HepG2 (cell line): ENCODE data around the gene ITPK1. TPM values are rescaled to one million over a fixed set of nuclear protein-coding genes. Genes with fewer than 3 reads are reported as not detected.

Experiments used
- ATAC-seq: fragments of 200-7000 bp; cut with Tn5 transposase; 3 replicates; pipeline ENCODE4 v1.9.1; 2020; ENCODE audit warnings: mild to moderate bottlenecking, moderate library complexity
- BruUV-seq: library from RNA; stranded (reverse); fragments of 400-500 nt; replicated peaks from 2 replicates; lab custom pipeline; 2021; lab: Mats Ljungman, UMichigan
- CTCF ChIA-PET: fragments of 300-600 bp; formaldehyde crosslinking; extraction: SDS; loops from one replicate; lab custom pipeline; 2021; ENCODE audit warnings: low total read pairs, inconsistent platforms, low intra/inter-chr PET ratio; lab: Yijun Ruan, JAX
- POLR2A ChIA-PET: fragments of 350-600 bp; sonication (Branson Sonifier 250); formaldehyde crosslinking; loops from one replicate; lab custom pipeline; 2020; ENCODE audit warnings: antibody characterized with exemption, inconsistent platforms; lab: Yijun Ruan, JAX
- DNase-seq: peaks from one replicate; pipeline ENCODE4 v3.0.0-alpha.2; 2015; ENCODE audit warnings: low spot score
- FAIRE-seq: peaks from 3 replicates; lab custom pipeline; 2011; peaks lifted over from hg19 to GRCh38; lab: Jason Lieb, UNC
- H2AFZ ChIP-seq: one replicate; pipeline ENCODE4 v1.6.1; 2011; ENCODE audit warnings: low read length, inconsistent platforms
- H3K27ac ChIP-seq: fragments of 300-600 bp; 3 replicates; pipeline ENCODE4 v1.8.0; 2011; ENCODE audit warnings: mixed run types, mild to moderate bottlenecking, mixed read lengths, low read length, inconsistent platforms; ENCODE audit not compliant: insufficient read depth; ENCODE audit errors: extremely low read length
- H3K27me3 ChIP-seq, 2 experiments: fragments of 200-600 bp in 1 of 2; 2 replicates in 1 of 2; 3 replicates in 1 of 2; pipeline versions ENCODE4 v1.6.0 to v1.8.0; 2011; ENCODE audit warnings: low read length in 2 of 2, mild to moderate bottlenecking in 2 of 2, moderate library complexity in 2 of 2, inconsistent platforms in 1 of 2; ENCODE audit not compliant: insufficient read depth in 2 of 2, control insufficient read depth in 1 of 2
- H3K36me3 ChIP-seq, 2 experiments: fragments of 200-600 bp in 1 of 2; replicated peaks in 1 of 2; 2 replicates in 1 of 2; 3 replicates in 1 of 2; pipeline versions ENCODE4 v1.5.1 to v1.8.0; 2011; ENCODE audit warnings: low read length in 2 of 2, inconsistent platforms in 1 of 2; ENCODE audit not compliant: insufficient read depth in 2 of 2, control insufficient read depth in 1 of 2
- H3K4me1 ChIP-seq: 2 replicates; pipeline ENCODE4 v1.5.1; 2012; ENCODE audit warnings: low read length, inconsistent platforms; ENCODE audit not compliant: insufficient read depth
- H3K4me2 ChIP-seq: 2 replicates; pipeline ENCODE4 v1.6.0; 2011; ENCODE audit warnings: low read depth, low read length, inconsistent platforms
- H3K4me3 ChIP-seq, 3 experiments: fragments of 200-600 bp in 1 of 3; sonication (generic), shearing (Covaris generic) in 1 of 3; replicated peaks in 1 of 3; 2 replicates each; pipeline ENCODE4 v1.5.1; 2011 to 2016; ENCODE audit warnings: low read length in 3 of 3, inconsistent platforms in 2 of 3, low read depth in 2 of 3, mild to moderate bottlenecking in 2 of 3, control low read depth in 1 of 3, mixed read lengths in 1 of 3; ENCODE audit not compliant: insufficient read depth in 1 of 3
- H3K79me2 ChIP-seq: one replicate; pipeline ENCODE4 v1.6.1; 2011; ENCODE audit warnings: low read length, inconsistent platforms; ENCODE audit not compliant: insufficient read depth
- H3K9ac ChIP-seq: 2 replicates; pipeline ENCODE4 v1.6.0; 2011; ENCODE audit warnings: mild to moderate bottlenecking, low read depth, low read length, inconsistent platforms; ENCODE audit not compliant: insufficient read depth
- H3K9me3 ChIP-seq: 2 replicates; pipeline ENCODE4 v1.5.1; 2012; ENCODE audit warnings: mild to moderate bottlenecking, low read length
- H4K20me1 ChIP-seq: 2 replicates; pipeline ENCODE4 v1.6.0; 2011; ENCODE audit warnings: inconsistent platforms, mild to moderate bottlenecking, low read length, moderate library complexity; ENCODE audit not compliant: insufficient read depth
- ATF6 ChIP-seq: sonication (generic); formaldehyde crosslinking; conservative IDR thresholded peaks from 2 replicates; pipeline ENCODE4 v1.4.0; 2020; ENCODE audit warnings: missing genetic modification reagents
- NBN ChIP-seq: fragments of 450-650 bp; conservative IDR thresholded peaks from 2 replicates; pipeline ENCODE4 v1.6.1; 2017
- ZNF275 ChIP-seq: sonication (generic); formaldehyde crosslinking; IDR thresholded peaks from 2 replicates; pipeline ENCODE4 v1.8.0; 2022; ENCODE audit warnings: missing genetic modification reagents, mild to moderate bottlenecking, inconsistent platforms, borderline replicate concordance
- ZNF501 ChIP-seq: sonication (generic); formaldehyde crosslinking; IDR thresholded peaks from 2 replicates; pipeline ENCODE4 v1.5.1; 2020; ENCODE audit warnings: mild to moderate bottlenecking, moderate library complexity, missing genetic modification reagents
- WGBS: methylation state at CpG from one replicate; pipeline ENCODE4 v1.1.6; 2017; ENCODE audit warnings: low lambda C conversion rate; 5-methylcytosine and 5-hydroxymethylcytosine counted together
- in situ Hi-C: cut with HindIII; loops from 2 replicates; pipeline ENCODE4 v1.10.0; 2017; ENCODE audit warnings: low pct_unique_long_range_greater_than_20kb; ENCODE audit not compliant: extremely low pct_ligation_motif_present
- intact Hi-C: fragments of 100-400 bp; cut with micrococcal nuclease; formaldehyde crosslinking; loops from one replicate; pipeline ENCODE4 v1.10.0; 2022; ENCODE audit not compliant: unreplicated experiment
- polyA plus RNA-seq, 8 experiments: library from polyadenylated mRNA; depleted of rRNA in 3 of 8; stranded (reverse) in 7 of 8; unstranded in 1 of 8; fragments of >200 nt; fragmentation: Illumina TruSeq in 4 of 8; extraction: Trizol in 4 of 8; gene quantifications; 2 replicates each; pipeline versions ENCODE4 v1.2.1 to v1.2.3, GENCODE V29; 2011 to 2016; ENCODE audit warnings: low read depth in 4 of 8, missing spikeins in 1 of 8, mixed read lengths in 1 of 8; ENCODE audit not compliant: insufficient read depth in 1 of 8
- total RNA-seq, 5 experiments: library from RNA; depleted of rRNA; stranded (reverse); fragments of >200 nt; fragmentation: Illumina TruSeq; extraction: Trizol; gene quantifications; 2 replicates each; pipeline ENCODE4 v1.2.3, GENCODE V29; 2016; ENCODE audit warnings: low read depth in 1 of 5

ITPK1 gene
- total and polyA plus RNA-seq, 2 of the 13 experiments (the other 11 are each of a cell fraction or from before 2014, with no cell fraction given): 20.5 to 47.5 TPM

GRCh38 chr14:93007225-93007997, 108.3 kb downstream of the ITPK1 start:
- Histone ChIP-seq H3K9me3 (no peaks in the 10 kb centered on the region), H3K4me3 (no peak overlapping the region), H3K4me2 (no peak overlapping the region), H4K20me1 (no peaks in the 10 kb centered on the region), H3K9ac (no peak overlapping the region), H3K4me1 (peaks cover 48% of the 10 kb centered on the region), H3K27me3 (no peaks in the 10 kb centered on the region), H3K79me2 (no peaks in the 10 kb centered on the region), H3K36me3 (peaks cover 0 to 1% of the 10 kb centered on the region in 2 experiments; a peak in 2 of 5 replicates), H2AFZ (no peak overlapping the region), H3K27ac (no peak overlapping the region)
- CTCF ChIA-PET: no interaction called here
- no peak for TF ChIP-seq NBN
- no peak for TF ChIP-seq ZNF275 (CRISPR knock-in tag)
- TF ChIP-seq ATF6 (CRISPR knock-in tag): no peak
- no peak for TF ChIP-seq ZNF501 (CRISPR knock-in tag)
- POLR2A ChIA-PET: no interaction called here
- no peak for FAIRE-seq
- no peak for DNase-seq
- intact Hi-C loops (no loop called here), in situ Hi-C loops (no loop called here)
- 86% methylated on average over 3 of the region's 15 CpGs for WGBS
- BruUV-seq: no TSS peak
- ATAC-seq: no peak
